Right lobe of liver (tissue), 4 donors: ENCODE data around the gene PRKAG2.

Experiments
- CTCF ChIP-seq, 4 donors: fragments of 200-600 bp in 3 of 4; fragments of 450-650 bp in 1 of 4; IDR thresholded peaks; one replicate each; pipeline versions ENCODE4 v1.5.1 to v1.8.0; 2016 to 2022; ENCODE audit warnings: antibody characterized with exemption in 4 of 4, mild to moderate bottlenecking in 2 of 4
- POLR2A ChIP-seq: fragments of 450-650 bp; IDR thresholded peaks from one replicate; pipeline ENCODE4 v1.6.1; 2017; ENCODE audit warnings: antibody characterized with exemption, mild to moderate bottlenecking
- donor health status: DM: no; HTN: no; CAD: no.
- donor health status: DM: no; HTN: no; CAD: no.
- donor health status: DM: no; HTN: yes; CAD: no.

- TF ChIP-seq CTCF (IDR thresholded peaks at IDR 0.05) = no peak
- TF ChIP-seq POLR2A = no peak
Measured at GRCh38 chr7:151683615-151684407, 193.1 kb downstream of the PRKAG2 start.
